HUES6 (cell line): ENCODE results near the gene IFI6.
"Not testable (repeated sequence)": the region's sequence is repeated elsewhere in the genome, so short reads cannot be mapped to it uniquely, and the experiment has no call there.

Source experiments
- H3K27ac ChIP-seq: 2 replicates; pipeline ENCODE4 v1.7.0; 2013; ENCODE audit warnings: low read depth, mild to moderate bottlenecking, low read length, inconsistent platforms
- H3K27me3 ChIP-seq: 2 replicates; pipeline ENCODE4 v1.6.1; 2013; ENCODE audit warnings: low read length; ENCODE audit not compliant: control insufficient read depth, insufficient read depth
- H3K36me3 ChIP-seq: 2 replicates; pipeline ENCODE4 v1.6.1; 2013; ENCODE audit warnings: low read length; ENCODE audit not compliant: control insufficient read depth, insufficient read depth
- H3K4me1 ChIP-seq: 2 replicates; pipeline ENCODE4 v1.6.1; 2013; ENCODE audit warnings: low read length; ENCODE audit not compliant: control insufficient read depth, insufficient read depth
- H3K4me3 ChIP-seq: 2 replicates; pipeline ENCODE4 v1.5.1; 2013; ENCODE audit warnings: low read depth, low read length
- H3K9ac ChIP-seq: one replicate; pipeline ENCODE4 v1.6.1; 2013; ENCODE audit warnings: mild to moderate bottlenecking, low read length
- H3K9me3 ChIP-seq: 2 replicates; pipeline ENCODE4 v1.6.1; 2013; ENCODE audit warnings: low read depth, low read length; ENCODE audit not compliant: control insufficient read depth, insufficient read depth

IFI6 gene

DNA sequence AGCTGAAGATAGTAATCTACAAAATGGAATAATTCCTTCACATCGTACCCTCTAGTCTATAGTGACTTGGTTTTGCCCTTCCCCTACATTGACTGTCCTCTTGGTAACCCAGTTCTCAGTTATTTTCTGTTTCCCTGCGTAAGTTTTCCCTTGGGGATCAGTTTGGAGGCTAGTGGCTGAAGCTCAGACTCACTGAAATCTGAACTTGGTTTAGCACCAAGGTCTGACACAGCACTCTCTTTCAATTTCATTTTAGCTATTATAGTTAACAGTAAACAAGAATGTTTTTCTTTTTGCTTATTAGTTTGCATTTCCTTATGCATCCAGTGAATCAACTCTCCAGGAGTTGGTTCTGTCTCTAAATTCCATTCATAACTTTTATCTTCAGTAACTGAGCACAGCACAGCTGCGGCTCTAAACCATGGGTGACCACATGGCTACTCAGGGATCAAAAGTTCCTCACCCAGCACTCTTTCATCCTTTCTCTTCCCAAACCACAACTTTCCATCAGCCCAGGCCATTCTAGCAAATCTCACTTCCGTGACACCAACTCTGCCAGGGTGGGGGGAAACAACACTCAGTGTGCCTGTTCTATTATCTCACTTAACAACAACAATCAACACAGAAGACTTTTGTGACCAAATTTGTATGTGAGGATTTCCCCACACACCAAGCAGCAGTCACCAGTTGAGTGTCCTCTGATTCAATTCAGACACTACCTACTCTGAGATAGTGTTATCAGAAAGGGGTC is 17.6 kb upstream of the IFI6 start:
- Histone ChIP-seq H3K9me3 (peaks cover 6% of the 10 kb centered on the region; the same call in 1 of the 2 replicates), H3K4me3 (no peak overlapping the region), H3K36me3 (no peaks in the 10 kb centered on the region), H3K4me1 (peaks cover 24% of the 10 kb centered on the region), H3K27ac (peak overlapping the region; percentile 63; the same call in 1 of the 2 replicates), H3K9ac (no peak overlapping the region), H3K27me3 (0 out of 2 replicates have a peak, but pooled peaks cover 3% of the 10 kb centered on the region)

DNA sequence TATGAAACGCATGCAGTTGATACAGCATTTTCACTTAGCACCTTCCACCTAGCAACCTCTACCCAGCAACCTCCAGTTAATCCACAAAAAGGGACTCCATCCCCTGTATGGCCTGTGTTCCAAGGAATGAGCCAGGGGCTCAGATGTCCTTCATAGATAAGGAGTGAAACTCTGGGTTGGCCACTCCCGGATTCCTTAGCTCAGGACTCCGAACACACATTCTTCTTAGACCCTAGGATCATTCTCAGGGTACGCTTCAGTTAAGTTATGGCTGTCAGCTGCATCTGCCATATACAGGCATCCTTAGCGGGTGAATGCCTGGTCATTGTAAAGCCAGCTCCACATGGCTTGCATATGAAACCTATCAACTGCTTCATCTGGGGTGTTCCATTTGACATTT is 15.9 kb upstream of the IFI6 start:
- Histone ChIP-seq H3K36me3 (no peaks in the 10 kb centered on the region), H3K9me3 (peaks cover 8% of the 10 kb centered on the region; the same call in 1 of the 2 replicates), H3K4me1 (peaks cover 24% of the 10 kb centered on the region), H3K4me3 (no peak overlapping the region), H3K27ac (no peak overlapping the region), H3K27me3 (0 out of 2 replicates have a peak, but pooled peaks cover 3% of the 10 kb centered on the region), H3K9ac (no peak overlapping the region)

DNA sequence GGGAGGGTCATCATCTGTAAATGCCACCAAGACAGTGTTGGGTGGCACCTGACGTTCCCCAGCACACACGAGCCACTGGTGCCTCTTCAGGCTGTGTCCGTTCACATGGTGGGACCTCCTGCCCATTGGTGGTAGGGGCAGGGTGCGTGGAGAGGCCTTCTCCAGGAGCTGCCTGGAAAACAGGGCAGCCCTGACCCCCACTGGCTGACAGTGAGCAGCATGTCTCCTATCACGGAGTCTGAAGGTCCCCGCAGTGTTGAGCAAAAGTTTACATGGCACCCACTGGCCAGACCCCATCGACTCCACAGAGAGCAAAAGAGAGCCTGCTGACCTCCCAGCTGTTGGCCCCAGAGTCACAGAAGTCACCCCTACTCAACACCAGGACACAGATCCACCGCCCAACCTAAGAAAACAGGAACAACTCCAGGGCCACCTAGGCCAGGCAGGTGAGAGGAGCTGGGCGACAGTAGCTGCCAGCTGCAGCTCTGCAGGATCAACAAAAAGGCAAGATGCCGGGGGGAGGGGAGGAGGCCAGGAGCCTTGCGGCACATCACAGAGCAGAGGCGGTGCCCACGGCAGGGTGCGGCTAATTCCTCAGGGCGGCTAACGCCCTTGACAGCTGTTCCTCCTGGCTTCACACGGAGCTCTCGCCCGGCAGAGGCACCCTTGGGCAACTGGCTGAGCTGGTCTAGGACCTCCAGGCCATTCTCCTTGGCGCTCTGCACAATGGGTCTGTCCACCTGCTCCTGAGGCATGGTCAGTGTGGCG is 14.4 kb upstream of the IFI6 start:
- H3K4me1 ChIP-seq: peaks cover 24% of the 10 kb centered on the region
- H3K36me3 ChIP-seq: no peaks in the 10 kb centered on the region
- H3K9ac ChIP-seq: no peak overlapping the region
- H3K27ac ChIP-seq: no peak overlapping the region
- no peak overlapping the region; the same call in 1 of the 2 replicates for H3K4me3 ChIP-seq
- peaks cover 13% of the 10 kb centered on the region for H3K9me3 ChIP-seq
- 0 out of 2 replicates have a peak, but pooled peaks cover 3% of the 10 kb centered on the region for H3K27me3 ChIP-seq

DNA sequence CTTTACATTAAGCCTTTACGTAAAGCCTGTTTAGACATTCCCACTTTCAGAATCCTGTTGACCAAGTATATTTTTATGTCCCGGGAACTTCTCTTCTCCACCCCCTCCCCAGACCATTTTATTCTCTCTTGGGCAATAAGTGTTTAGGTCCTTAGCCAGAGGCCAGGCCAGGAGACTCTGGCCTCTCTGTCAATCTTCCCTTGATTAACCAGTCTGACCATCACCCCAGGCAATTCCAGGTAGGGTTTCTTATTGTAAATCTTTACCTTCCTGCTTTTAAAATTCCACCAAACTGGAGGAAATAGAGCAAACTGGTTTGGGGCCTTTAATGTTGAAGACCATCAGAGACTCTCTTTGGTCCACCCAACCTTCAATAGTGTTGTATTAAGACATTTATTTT is 12.2 kb upstream of the IFI6 start:
- H3K4me3 ChIP-seq: no peak overlapping the region

DNA sequence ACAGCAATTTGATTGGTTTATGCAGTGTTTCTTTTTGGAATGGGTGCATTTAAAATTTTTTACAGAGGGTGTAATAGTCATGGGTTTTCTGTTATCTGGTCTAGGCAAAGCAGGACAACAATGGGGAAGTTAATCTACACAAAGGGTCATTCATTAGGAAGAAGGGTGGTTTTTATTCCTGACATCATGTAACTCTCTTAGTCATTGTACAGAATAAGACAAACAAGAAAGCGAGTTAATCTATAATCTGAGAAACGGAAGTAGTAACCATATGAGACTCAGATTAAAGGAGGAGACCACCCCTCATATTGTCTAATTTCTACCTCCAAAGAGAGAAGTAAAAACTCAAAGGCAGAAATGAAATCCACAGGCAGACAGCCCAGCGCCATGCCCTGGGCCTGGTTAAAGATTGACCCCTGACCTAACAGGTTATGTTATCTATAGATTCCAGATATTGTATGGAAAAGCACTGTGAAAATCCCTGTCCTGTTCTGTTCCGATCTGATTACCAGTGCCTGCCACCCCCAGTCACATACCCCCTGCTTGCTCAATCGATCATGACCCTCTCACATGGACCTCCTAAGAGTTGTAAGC is 10.5 kb upstream of the IFI6 start:
- peaks cover 14% of the 10 kb centered on the region for H3K4me1 ChIP-seq
- H3K4me3 ChIP-seq: no peak overlapping the region
- peaks cover 39% of the 10 kb centered on the region for H3K9me3 ChIP-seq
- H3K36me3 ChIP-seq: no peaks in the 10 kb centered on the region
- H3K9ac ChIP-seq: no peak overlapping the region
- H3K27ac ChIP-seq: no peak overlapping the region
- H3K27me3 ChIP-seq: no peaks in the 10 kb centered on the region

More for the DNA sequence above, 12.2 kb upstream of the IFI6 start:
- H3K27ac ChIP-seq: no peak overlapping the region
- H3K36me3 ChIP-seq: no peaks in the 10 kb centered on the region
- peaks cover 16% of the 10 kb centered on the region for H3K4me1 ChIP-seq
- H3K9ac ChIP-seq: no peak overlapping the region
- H3K9me3 ChIP-seq: peaks cover 31% of the 10 kb centered on the region
- 0 out of 2 replicates have a peak, but pooled peaks cover 3% of the 10 kb centered on the region for H3K27me3 ChIP-seq

DNA sequence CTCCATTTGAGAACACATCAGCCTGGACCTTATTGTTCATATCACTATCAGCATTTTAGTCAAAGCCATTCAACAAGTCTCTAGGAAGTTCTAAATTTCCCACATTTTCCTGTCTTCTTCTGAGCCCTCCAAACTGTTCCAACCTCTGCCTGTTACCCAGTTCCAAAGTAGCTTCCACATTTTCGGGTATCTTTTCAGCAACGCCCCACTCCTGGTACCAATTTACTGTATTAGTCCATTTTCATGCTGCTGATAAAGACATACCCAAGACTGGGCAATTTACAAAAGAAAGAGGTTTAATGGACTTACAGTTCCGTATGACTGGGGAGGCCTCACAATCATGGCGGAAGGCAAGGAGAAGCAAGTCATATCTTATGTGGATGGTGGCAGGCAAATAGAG is 9.6 kb upstream of the IFI6 start:
- H3K4me1 ChIP-seq, H3K27ac ChIP-seq, H3K27me3 ChIP-seq, H3K36me3 ChIP-seq, H3K9ac ChIP-seq, H3K4me3 ChIP-seq: not testable (repeated sequence)
- peaks cover 39% of the 10 kb centered on the region for H3K9me3 ChIP-seq

DNA sequence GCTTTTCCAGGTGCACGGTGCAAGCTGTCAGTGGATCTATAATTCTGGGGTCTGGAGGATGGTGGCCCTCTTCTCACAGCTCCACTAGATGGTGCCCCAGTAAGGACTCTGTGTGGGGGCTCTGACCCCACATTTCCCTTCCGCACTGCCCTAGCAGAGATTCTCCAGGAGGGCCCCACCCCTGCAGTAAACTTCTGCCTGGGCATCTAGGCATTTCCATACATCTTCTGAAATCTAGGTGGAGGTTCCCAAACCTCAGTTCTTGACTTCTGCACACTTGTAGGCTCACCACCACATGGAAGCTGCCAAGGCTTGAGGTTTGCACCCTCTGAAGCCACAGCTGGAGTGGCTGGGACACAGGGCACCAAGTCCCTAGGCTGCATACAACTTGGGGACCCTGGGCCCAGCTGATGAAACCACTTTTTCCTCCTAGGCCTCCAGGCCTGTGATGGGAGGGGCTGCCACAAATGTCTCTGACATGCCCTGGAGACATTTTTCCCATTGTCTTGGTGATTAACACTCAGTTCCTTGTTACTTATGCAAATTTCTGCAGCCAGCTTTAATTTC is 8.3 kb upstream of the IFI6 start:
- peaks cover 39% of the 10 kb centered on the region for H3K9me3 ChIP-seq
- H3K4me1 ChIP-seq, H3K9ac ChIP-seq, H3K4me3 ChIP-seq, H3K27ac ChIP-seq, H3K36me3 ChIP-seq, H3K27me3 ChIP-seq: not testable (repeated sequence)

DNA sequence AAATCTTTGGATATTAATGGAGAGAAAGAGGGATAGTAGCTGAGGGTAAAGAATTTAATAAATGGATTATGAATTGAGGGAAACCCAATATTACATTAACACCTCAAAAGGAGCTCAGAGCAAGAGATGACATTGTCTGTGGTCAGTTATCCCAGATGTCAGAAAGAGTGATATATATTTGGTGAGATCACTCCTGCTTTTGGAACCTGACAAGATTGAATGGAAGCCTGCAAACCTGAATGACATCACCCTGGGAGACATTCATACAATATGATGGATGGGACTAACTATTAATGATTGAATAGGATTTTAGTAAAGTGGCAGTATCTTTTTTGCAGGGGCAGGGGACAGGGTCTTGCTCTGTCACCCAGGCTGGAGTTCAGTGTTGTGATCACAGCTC is 6.8 kb upstream of the IFI6 start:
- H3K27me3 ChIP-seq: no peaks in the 10 kb centered on the region
- H3K9ac ChIP-seq: no peak overlapping the region
- no peak overlapping the region for H3K4me3 ChIP-seq
- H3K27ac ChIP-seq: no peak overlapping the region
- H3K36me3 ChIP-seq: no peaks in the 10 kb centered on the region
- H3K4me1 ChIP-seq: no peaks in the 10 kb centered on the region
- peaks cover 38% of the 10 kb centered on the region for H3K9me3 ChIP-seq

DNA sequence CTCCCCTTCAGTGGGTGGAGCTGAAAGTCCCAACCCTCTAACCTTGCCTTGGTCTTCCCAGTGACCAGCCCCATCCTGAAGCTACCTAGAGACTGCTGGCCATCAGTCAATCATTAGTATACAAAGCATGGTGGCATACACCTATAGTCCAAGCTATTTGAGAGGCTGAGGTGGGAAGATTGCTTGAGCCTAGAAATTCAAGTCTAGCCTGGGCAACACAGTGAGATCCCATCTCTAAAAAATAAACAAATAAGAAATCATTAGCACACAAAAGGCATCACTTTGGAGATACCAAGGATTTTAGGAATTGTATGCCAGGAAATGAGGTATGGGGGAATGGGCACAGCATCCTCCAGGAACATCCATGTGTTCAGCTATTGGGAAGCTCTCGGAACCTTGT is 4.4 kb upstream of the IFI6 start:
- no peak overlapping the region for H3K27ac ChIP-seq
- H3K36me3 ChIP-seq: no peaks in the 10 kb centered on the region
- peaks cover 26% of the 10 kb centered on the region for H3K9me3 ChIP-seq
- no peaks in the 10 kb centered on the region for H3K27me3 ChIP-seq
- H3K4me3 ChIP-seq: no peak overlapping the region
- no peak overlapping the region for H3K9ac ChIP-seq
- peaks cover 10% of the 10 kb centered on the region for H3K4me1 ChIP-seq

DNA sequence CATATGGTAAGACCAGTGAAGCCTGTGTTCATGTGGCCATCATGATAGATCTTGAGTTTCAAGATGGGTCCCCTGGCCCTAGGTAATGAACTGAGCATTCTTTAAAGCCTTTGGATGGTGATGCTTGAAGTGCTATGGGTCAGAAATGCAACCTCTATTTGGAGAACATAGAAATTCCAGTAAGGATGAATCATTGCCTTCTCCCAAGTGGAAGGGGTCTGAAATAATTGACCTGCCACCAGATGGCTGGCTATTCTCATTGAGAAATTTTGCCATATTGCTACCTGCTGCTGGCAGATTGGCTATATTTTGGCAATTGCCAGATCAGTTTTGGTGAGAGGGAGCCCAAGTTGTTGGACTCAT is 739 bp upstream of the IFI6 start:
- no peak overlapping the region for H3K27ac ChIP-seq
- no peaks in the 10 kb centered on the region for H3K9me3 ChIP-seq
- no peak overlapping the region for H3K9ac ChIP-seq
- peaks cover 8% of the 10 kb centered on the region for H3K27me3 ChIP-seq
- H3K36me3 ChIP-seq: no peaks in the 10 kb centered on the region
- H3K4me1 ChIP-seq: peaks cover 10% of the 10 kb centered on the region
- peak overlapping the region; percentile 43 for H3K4me3 ChIP-seq

DNA sequence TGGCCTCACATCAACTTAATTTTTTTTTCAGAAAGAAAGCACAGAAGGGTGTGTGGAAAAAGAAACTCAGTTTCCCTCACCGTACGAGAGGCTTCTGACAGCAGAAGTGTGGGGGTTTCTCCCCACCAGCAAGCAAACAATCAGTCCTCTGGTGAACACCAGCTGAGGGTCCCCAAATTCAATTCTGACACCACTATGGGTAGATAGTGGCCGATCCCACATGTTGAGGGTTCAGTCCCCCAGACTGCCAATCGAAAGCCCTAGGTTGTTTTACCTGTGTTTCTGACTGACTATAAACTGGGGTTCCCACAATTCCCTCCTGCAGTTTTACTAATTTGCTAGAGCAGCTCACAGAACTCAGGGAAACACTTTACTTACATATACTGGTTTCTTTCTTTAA is 2.1 kb downstream of the IFI6 start:
- Histone ChIP-seq H3K9ac (no peak overlapping the region), H3K27ac (no peak overlapping the region), H3K4me3 (no peak overlapping the region), H3K27me3 (peaks cover 8% of the 10 kb centered on the region), H3K36me3 (no peaks in the 10 kb centered on the region), H3K9me3 (no peaks in the 10 kb centered on the region), H3K4me1 (peaks cover 15% of the 10 kb centered on the region)
